Measurements from ENCODE around the gene GLRA1.

The GLRA1 gene

GRCh38 chr5:151812757-151813309 is 111.8 kb downstream of the GLRA1 start:
- H3K36me3 Mint-ChIP-seq (ENCODE audit: low read depth): peaks cover 92% of the 10 kb centered on the region
- H3K27ac Mint-ChIP-seq: no peak overlapping the region

GRCh38 chr5:151811593-151812321 is 112.9 kb downstream of the GLRA1 start:
- H3K27me3 Mint-ChIP-seq (ENCODE audit: low read depth, poor library complexity): no peaks in the 10 kb centered on the region
- H3K4me1 Mint-ChIP-seq: peaks cover 14% of the 10 kb centered on the region
- DNase-seq: no peak
- TF ChIP-seq CTCF (IDR thresholded peaks at IDR 0.05): no peak
- H3K9me3 Mint-ChIP-seq: no peaks in the 10 kb centered on the region
- no peak overlapping the region for H3K4me3 Mint-ChIP-seq
- no peak overlapping the region for H3K27ac Mint-ChIP-seq
- peaks cover 94% of the 10 kb centered on the region for H3K36me3 Mint-ChIP-seq (ENCODE audit: low read depth)

More at GRCh38 chr5:151812757-151813309, 111.8 kb downstream of the GLRA1 start:
- H3K27me3 Mint-ChIP-seq (ENCODE audit: low read depth, poor library complexity): no peaks in the 10 kb centered on the region
- DNase-seq: no peak
- H3K4me3 Mint-ChIP-seq: no peak overlapping the region
- peaks cover 14% of the 10 kb centered on the region for H3K4me1 Mint-ChIP-seq
- H3K9me3 Mint-ChIP-seq: no peaks in the 10 kb centered on the region
- TF ChIP-seq CTCF (IDR thresholded peaks at IDR 0.05): no peak

GRCh38 chr5:151810897-151811296 is 113.8 kb downstream of the GLRA1 start:
- Mint-ChIP-seq H3K4me1 (peaks cover 14% of the 10 kb centered on the region), H3K9me3 (no peaks in the 10 kb centered on the region), H3K36me3 (ENCODE audit: low read depth) (peaks cover 95% of the 10 kb centered on the region), H3K27me3 (ENCODE audit: low read depth, poor library complexity) (no peaks in the 10 kb centered on the region), H3K4me3 (no peak overlapping the region), H3K27ac (no peak overlapping the region)
- TF ChIP-seq CTCF (IDR thresholded peaks at IDR 0.05): no peak
- no peak for DNase-seq

- H3K9me3 Mint-ChIP-seq: no peaks in the 10 kb centered on the region
- TF ChIP-seq CTCF (IDR thresholded peaks at IDR 0.05): no peak
- no peaks in the 10 kb centered on the region for H3K27me3 Mint-ChIP-seq (ENCODE audit: low read depth, poor library complexity)
- H3K36me3 Mint-ChIP-seq (ENCODE audit: low read depth): peaks cover 96% of the 10 kb centered on the region
- H3K27ac Mint-ChIP-seq: no peak overlapping the region
- no peak overlapping the region for H3K4me3 Mint-ChIP-seq
- H3K4me1 Mint-ChIP-seq: peaks cover 14% of the 10 kb centered on the region
- DNase-seq: no peak
Measured at GRCh38 chr5:151810449-151810848, 114.2 kb downstream of the GLRA1 start.

GRCh38 chr5:151808451-151809169 is 116.0 kb downstream of the GLRA1 start:
- Mint-ChIP-seq H3K27me3 (ENCODE audit: low read depth, poor library complexity) (no peaks in the 10 kb centered on the region), H3K36me3 (ENCODE audit: low read depth) (peaks cover 95% of the 10 kb centered on the region), H3K9me3 (no peaks in the 10 kb centered on the region), H3K4me3 (no peak overlapping the region), H3K27ac (no peak overlapping the region), H3K4me1 (peaks cover 6% of the 10 kb centered on the region)
- no peak for DNase-seq
- no peak for TF ChIP-seq CTCF (IDR thresholded peaks at IDR 0.05)
